Endodermal cell (in vitro differentiated cells): ENCODE results near the gene INTS4. TPM values are rescaled to one million over a fixed set of nuclear protein-coding genes. Genes with fewer than 3 reads are reported as not detected.

Experiments
- DNase-seq: peaks from one replicate; pipeline ENCODE4 v3.0.0-alpha.2; 2017
- H3K27ac ChIP-seq: 2 replicates; pipeline ENCODE4 v1.5.1; 2013; ENCODE audit warnings: mild to moderate bottlenecking, low read depth, low read length, moderate library complexity
- H3K27me3 ChIP-seq: 2 replicates; pipeline ENCODE4 v1.6.1; 2013; ENCODE audit warnings: mild to moderate bottlenecking, low read length, moderate library complexity; ENCODE audit not compliant: insufficient read depth, control insufficient read depth, poor library complexity, severe bottlenecking
- H3K36me3 ChIP-seq: 2 replicates; pipeline ENCODE4 v1.7.0; 2013; ENCODE audit warnings: mild to moderate bottlenecking, low read length, moderate library complexity; ENCODE audit not compliant: control insufficient read depth, insufficient read depth
- H3K4me1 ChIP-seq: one replicate; pipeline ENCODE4 v1.7.0; 2013; ENCODE audit warnings: low read length; ENCODE audit not compliant: control insufficient read depth, insufficient read depth
- H3K4me3 ChIP-seq: 2 replicates; pipeline ENCODE4 v1.5.1; 2013; ENCODE audit warnings: mild to moderate bottlenecking, low read length, moderate library complexity
- H3K9ac ChIP-seq: 2 replicates; pipeline ENCODE4 v1.6.1; 2013; ENCODE audit warnings: mild to moderate bottlenecking, low read length, moderate library complexity; ENCODE audit not compliant: poor library complexity, severe bottlenecking; ENCODE audit errors: extremely low read depth
- H3K9me3 ChIP-seq: 2 replicates; pipeline ENCODE4 v1.6.1; 2013; ENCODE audit warnings: mild to moderate bottlenecking, low read length, moderate library complexity; ENCODE audit not compliant: control insufficient read depth
- H3K27ac Mint-ChIP-seq: 2 replicates; pipeline ENCODE4 v1.8.0; 2020; ENCODE audit warnings: mixed read lengths
- H3K27me3 Mint-ChIP-seq: 2 replicates; pipeline ENCODE4 v1.8.0; 2021; ENCODE audit warnings: mild to moderate bottlenecking, mixed read lengths; ENCODE audit not compliant: insufficient read depth
- H3K36me3 Mint-ChIP-seq: 2 replicates; pipeline ENCODE4 v1.8.0; 2020; ENCODE audit warnings: low read depth, mixed read lengths
- H3K4me1 Mint-ChIP-seq: 2 replicates; pipeline ENCODE4 v1.8.0; 2020; ENCODE audit warnings: mixed read lengths
- H3K4me3 Mint-ChIP-seq: 2 replicates; pipeline ENCODE4 v1.8.0; 2020; ENCODE audit warnings: mild to moderate bottlenecking, moderate library complexity, mixed read lengths
- H3K9me3 Mint-ChIP-seq: 2 replicates; pipeline ENCODE4 v1.8.0; 2020; ENCODE audit warnings: mild to moderate bottlenecking, mixed read lengths
- CTCF ChIP-seq: fragments of 200-600 bp; sonication (generic); conservative IDR thresholded peaks from 2 replicates; pipeline ENCODE4 v1.5.0; 2021; ENCODE audit warnings: antibody characterized with exemption, mild to moderate bottlenecking
- WGBS, 2 experiments: methylation state at CpG; one replicate each; pipeline versions ENCODE4 v1.1.5 to v1.1.7; 2013; ENCODE audit warnings: missing lambda C conversion rate in 2 of 2, mixed read lengths in 1 of 2; ENCODE audit not compliant: insufficient coverage in 1 of 2, insufficient read length in 1 of 2; 5-methylcytosine and 5-hydroxymethylcytosine counted together
- total RNA-seq, 2 donors: library from RNA; stranded (reverse); fragmentation: NEBNext Ultra II Directional in 1 of 2; extraction: Animal tissue kit (Norgen Biotek cat#: 25700) in 1 of 2; gene quantifications; 2 replicates in 1 of 2; 3 replicates in 1 of 2; pipeline ENCODE4 v1.2.1, GENCODE V29; 2021

The INTS4 gene
- total RNA-seq, 2 donors from 2014 or later = 37.2 to 42.0 TPM

- Mint-ChIP-seq H3K36me3 (peaks cover 13% of the 10 kb centered on the region), H3K4me3 (no peak overlapping the region), H3K4me1 (peaks cover 2% of the 10 kb centered on the region), H3K27me3 (no peaks in the 10 kb centered on the region), H3K9me3 (peaks cover 53% of the 10 kb centered on the region), H3K27ac (no peak overlapping the region)
- peaks cover 29% of the 10 kb centered on the region for H3K9me3 ChIP-seq
- WGBS, 2 experiments = 91 to 92% methylated on average over 4 of the region's 4 CpGs
- no peak overlapping the region for H3K9ac ChIP-seq
- no peaks in the 10 kb centered on the region for H3K4me1 ChIP-seq
- no peak for DNase-seq
- no peaks in the 10 kb centered on the region for H3K27me3 ChIP-seq
- no peak overlapping the region for H3K27ac ChIP-seq
- no peaks in the 10 kb centered on the region for H3K36me3 ChIP-seq
- TF ChIP-seq CTCF = no peak
- peak overlapping the region; percentile 67 for H3K4me3 ChIP-seq
These were observed 161.2 kb downstream of the INTS4 start for GRCh38 chr11:77833302-77833701.

- no peak overlapping the region for H3K9ac ChIP-seq
- Mint-ChIP-seq H3K4me1 (peaks cover 2% of the 10 kb centered on the region), H3K27me3 (no peaks in the 10 kb centered on the region), H3K36me3 (peaks cover 15% of the 10 kb centered on the region), H3K9me3 (peaks cover 51% of the 10 kb centered on the region), H3K4me3 (no peak overlapping the region), H3K27ac (no peak overlapping the region)
- no peak overlapping the region for H3K4me3 ChIP-seq
- DNase-seq = no peak
- WGBS, 2 experiments = 82 to 100% methylated on average over 1 to 2 of the region's 2 CpGs
- H3K27me3 ChIP-seq = no peaks in the 10 kb centered on the region
- H3K36me3 ChIP-seq = no peaks in the 10 kb centered on the region
- no peak overlapping the region for H3K27ac ChIP-seq
- peaks cover 2% of the 10 kb centered on the region for H3K4me1 ChIP-seq
- no peak for TF ChIP-seq CTCF
- peaks cover 33% of the 10 kb centered on the region for H3K9me3 ChIP-seq
These were observed 165.5 kb downstream of the INTS4 start for GRCh38 chr11:77828926-77829325.

Other genes starting within 250 kb of the INTS4 start
- gene RSF1, start 173.9 kb downstream of the INTS4 start, total RNA-seq = 10 to 100 TPM; 69.3 to 71.0 TPM
- 10 to 100 TPM; 19.0 to 27.0 TPM for gene AAMDC, start 173.5 kb downstream of the INTS4 start, total RNA-seq
- gene KCTD14, start 28.6 kb upstream of the INTS4 start, total RNA-seq = 10 to 100 TPM in 1 of 2 donors, 1 to 10 TPM in 1; 8.6 to 12.8 TPM
- not detected for gene THRSP, start 69.2 kb upstream of the INTS4 start, total RNA-seq
- gene NDUFC2, start 85.2 kb upstream of the INTS4 start, total RNA-seq = 100 to 1,000 TPM; 255 to 275 TPM
- 10 to 100 TPM; 72.1 to 81.4 TPM for gene ALG8, start 145.0 kb upstream of the INTS4 start, total RNA-seq
- gene KCTD21, start 194.0 kb upstream of the INTS4 start, total RNA-seq = 1 to 10 TPM; 4.1 to 4.6 TPM
- 10 to 100 TPM in 1 of 2 donors, 1 to 10 TPM in 1; 8.6 to 11.2 TPM for gene USP35, start 194.3 kb upstream of the INTS4 start, total RNA-seq